ENCODE results near the gene GATA1.

GATA1 gene

DNA sequence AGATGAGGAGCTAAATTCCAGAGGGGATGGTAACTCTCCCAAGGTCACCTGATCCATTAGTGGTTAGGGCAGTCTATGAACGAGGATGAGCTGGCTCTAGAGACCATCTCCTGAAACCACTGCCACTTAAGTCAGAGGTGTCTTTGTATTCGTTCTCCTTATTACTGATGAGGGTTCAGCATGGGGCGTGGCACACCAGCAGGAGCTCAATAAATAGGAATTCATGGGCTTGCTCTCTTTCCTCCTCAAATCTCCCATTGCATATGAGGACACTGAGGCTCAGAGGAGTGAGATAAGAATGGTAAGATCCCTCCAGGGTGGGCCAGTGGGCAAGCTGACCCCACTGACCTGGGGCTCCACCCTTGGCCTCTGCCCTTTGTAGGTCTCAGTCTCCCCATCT lies 1.7 kb upstream of the GATA1 start:
- TF ChIP-seq, protein P1, sequence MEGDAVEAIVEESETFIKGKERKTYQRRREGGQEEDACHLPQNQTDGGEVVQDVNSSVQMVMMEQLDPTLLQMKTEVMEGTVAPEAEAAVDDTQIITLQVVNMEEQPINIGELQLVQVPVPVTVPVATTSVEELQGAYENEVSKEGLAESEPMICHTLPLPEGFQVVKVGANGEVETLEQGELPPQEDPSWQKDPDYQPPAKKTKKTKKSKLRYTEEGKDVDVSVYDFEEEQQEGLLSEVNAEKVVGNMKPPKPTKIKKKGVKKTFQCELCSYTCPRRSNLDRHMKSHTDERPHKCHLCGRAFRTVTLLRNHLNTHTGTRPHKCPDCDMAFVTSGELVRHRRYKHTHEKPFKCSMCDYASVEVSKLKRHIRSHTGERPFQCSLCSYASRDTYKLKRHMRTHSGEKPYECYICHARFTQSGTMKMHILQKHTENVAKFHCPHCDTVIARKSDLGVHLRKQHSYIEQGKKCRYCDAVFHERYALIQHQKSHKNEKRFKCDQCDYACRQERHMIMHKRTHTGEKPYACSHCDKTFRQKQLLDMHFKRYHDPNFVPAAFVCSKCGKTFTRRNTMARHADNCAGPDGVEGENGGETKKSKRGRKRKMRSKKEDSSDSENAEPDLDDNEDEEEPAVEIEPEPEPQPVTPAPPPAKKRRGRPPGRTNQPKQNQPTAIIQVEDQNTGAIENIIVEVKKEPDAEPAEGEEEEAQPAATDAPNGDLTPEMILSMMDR (conservative IDR thresholded peaks at IDR 0.05; ENCODE audit: low read depth, low read length) = no peak
- no peak overlapping the region for H3K4me3 ChIP-seq (ENCODE audit: low read length)
- no peak for DNase-seq (ENCODE audit: low read depth)

DNA sequence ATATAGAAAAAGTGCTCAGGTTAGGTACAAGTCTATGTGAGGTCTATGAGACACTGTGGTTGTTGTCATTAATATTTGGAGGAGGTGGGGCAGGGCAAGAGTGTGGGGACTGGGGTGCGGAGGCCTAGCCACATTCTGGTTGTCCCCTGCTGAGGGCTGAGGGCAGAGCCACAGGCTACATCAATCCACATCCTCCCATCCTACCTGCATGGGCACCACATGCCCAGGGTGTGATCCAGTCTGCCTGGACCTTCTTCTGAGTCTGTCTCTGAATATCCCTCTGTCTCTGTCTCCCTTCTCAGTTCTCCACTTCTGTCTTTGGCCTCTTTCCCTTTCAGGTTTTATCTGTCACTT lies 1.2 kb upstream of the GATA1 start:
- no peak overlapping the region for H3K4me3 ChIP-seq (ENCODE audit: low read length)
- TF ChIP-seq, protein P1 (conservative IDR thresholded peaks at IDR 0.05; ENCODE audit: low read depth, low read length) = no peak
- DNase-seq (ENCODE audit: low read depth) = no peak

DNA sequence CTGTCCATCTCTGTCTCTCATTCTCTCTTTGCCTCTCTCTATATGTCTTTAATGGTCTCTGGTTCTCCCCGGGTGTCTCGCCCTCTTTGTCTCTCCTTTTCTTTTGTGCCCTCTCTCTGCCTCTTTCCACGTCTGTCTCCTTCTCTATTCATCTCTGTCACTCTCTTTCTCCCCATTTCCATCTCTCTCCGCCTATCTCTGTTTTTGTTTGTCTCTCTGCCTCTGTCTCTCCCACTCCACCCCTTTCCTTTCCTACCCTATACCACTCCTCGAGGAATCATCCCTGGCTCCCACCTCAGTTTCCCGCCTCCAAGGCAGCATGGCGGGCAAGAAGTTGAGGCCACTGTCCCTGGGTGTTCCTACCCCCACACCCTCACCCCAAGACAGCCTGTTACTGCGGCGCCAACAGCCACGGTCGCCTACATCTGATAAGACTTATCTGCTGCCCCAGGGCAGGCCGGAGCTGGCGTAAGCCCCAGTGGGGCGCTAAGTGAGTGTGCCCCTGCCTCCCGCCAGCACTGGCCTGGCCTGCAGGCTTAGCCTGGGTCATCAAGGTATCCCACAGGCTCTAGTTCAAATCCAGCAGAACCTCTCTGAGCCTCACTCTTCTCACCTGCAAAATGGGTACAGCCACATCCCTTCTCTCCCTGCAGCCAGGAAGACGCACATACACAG lies 713 bp upstream of the GATA1 start:
- H3K4me3 ChIP-seq (ENCODE audit: low read length) = no peak overlapping the region
- TF ChIP-seq, protein P1 (conservative IDR thresholded peaks at IDR 0.05; ENCODE audit: low read depth, low read length) = no peak
- no peak for DNase-seq (ENCODE audit: low read depth)

DNA sequence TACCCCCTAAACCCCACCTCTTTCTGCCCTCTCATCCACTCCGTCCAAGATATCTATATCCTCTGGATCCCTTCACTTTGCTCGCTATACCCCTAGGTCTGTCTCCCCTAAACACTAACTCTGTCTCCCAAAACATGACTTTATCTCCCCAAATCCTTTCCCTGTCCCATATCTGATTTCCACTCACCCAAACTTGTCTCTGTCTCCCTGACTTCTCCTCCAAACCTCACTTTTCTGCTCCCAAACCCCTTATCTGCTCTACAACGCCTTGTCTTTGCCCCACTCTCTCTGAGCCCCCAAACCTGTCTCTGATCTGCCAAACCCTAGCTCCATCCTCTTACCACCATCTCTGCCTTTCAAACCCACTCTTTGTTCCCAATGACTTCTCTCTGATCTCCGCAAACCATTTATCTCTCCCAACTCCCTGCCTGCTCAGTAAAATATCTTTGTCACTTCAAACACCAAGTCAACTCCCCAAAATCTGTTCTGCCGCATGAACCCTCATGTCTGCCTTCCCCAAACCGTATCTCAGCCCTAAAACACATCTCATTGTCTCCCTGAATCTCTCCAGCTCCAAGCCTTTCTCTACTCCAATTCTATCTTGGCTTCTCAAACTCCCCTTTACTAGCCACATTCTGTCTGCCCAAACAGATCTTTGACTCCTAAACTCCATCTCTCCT lies 575 bp downstream of the GATA1 start:
- TF ChIP-seq, protein P1 (conservative IDR thresholded peaks at IDR 0.05; ENCODE audit: low read depth, low read length) = no peak
- H3K4me3 ChIP-seq (ENCODE audit: low read length) = no peak overlapping the region
- no peak for DNase-seq (ENCODE audit: low read depth)

DNA sequence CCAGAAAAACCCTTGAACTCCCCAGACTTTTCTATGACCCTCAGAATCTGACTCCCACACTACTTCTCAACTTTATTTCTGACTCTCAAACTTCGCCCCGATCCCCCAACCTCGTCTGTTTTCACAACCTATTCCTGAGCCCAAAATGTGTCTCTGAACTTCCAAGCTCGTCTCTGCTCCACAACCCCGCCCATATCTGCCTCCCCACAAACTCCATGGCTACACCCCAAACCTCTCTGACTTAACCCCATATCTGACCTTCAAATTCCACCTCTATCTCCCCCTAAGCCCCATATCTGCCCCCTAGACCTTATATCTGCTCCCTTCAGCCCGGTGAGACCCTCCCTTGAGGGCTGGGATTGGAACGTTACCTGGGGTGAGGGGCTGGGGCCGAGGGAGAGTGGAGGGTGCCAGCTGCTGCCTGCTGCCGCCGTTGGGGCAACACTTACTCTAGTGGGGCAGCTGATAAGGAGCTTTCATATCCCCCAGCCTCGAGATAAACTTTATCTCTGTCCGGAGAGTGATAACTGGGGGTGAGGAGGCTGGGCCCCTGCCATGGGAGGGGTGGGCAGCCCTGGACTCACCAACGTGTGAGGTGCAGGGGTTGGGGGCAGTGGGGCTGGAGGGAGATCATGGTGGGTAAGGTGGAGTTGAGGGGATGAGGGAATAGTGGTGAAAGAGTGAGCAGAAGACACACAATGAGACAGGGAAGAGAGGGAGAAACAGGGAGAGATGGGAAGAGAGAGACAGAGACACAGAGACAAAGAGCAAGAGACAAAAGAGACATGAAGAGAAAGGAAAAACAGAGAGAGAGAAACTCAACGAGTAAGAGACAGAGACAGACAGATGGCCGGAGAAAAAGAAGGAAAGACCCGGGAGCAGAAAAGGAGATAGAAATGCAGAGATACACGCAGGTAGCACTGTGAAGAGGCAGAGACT lies 1.4 kb downstream of the GATA1 start:
- DNase-seq (ENCODE audit: low read depth) = no peak
- TF ChIP-seq, protein P1 (conservative IDR thresholded peaks at IDR 0.05; ENCODE audit: low read depth, low read length) = no peak
- no peak overlapping the region for H3K4me3 ChIP-seq (ENCODE audit: low read length)

DNA sequence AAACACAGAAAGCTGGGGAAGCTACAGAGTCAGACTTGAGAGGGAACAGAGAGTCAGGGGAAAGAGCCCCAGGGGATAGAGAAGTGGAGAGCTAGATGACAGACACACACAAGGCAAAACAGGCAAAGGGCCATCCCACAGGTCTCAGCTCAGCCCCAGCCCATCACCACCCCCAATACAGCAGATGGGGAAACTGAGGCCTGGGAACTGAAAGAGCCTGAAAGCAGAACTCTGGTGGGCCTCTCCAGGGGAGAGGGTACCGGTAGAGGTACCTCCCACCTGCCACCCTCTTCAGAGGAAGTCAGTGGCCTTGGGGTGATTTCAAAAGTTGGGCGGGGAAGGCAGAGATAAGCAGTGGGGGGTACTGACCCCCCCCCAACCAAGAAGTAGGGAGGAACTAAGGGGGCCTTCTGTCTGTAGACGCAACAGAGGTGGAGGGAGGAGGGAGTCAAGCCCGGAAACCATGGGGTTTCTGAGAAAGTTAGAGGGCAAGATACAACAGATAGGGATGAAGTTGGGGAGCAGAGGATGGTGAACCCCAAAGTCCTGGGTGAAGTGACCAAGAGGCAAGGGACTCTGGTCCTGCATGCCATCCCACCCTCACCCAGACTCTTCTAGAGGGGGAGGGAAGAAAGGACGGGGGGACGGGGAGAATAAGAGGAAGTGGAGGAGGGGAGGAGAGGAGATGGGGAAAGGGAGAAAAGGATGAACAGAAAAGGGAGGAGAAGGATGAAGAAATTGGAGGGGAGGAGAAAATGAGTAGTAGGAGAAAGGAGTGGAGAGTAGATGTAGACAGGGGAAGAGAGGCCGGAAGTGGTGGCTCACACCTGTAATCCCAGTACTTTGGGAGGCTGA lies 3.2 kb downstream of the GATA1 start:
- TF ChIP-seq, protein P1 (conservative IDR thresholded peaks at IDR 0.05; ENCODE audit: low read depth, low read length) = no peak
- DNase-seq (ENCODE audit: low read depth) = no peak

More for the DNA sequence above, 3.2 kb downstream of the GATA1 start:
- H3K4me3 ChIP-seq (ENCODE audit: low read length) = no peak overlapping the region
